Peyer's patch (tissue), 4 donors: ENCODE results near the gene LOXHD1.

Experiments used
- POLR2A ChIP-seq, 2 donors: fragments of 450-650 bp; IDR thresholded peaks; one replicate each; pipeline ENCODE4 v1.5.1; 2017; ENCODE audit warnings: antibody characterized with exemption in 2 of 2, mild to moderate bottlenecking in 2 of 2, moderate library complexity in 2 of 2
- TF ChIP-seq, protein P1 (sequence below), 6 experiments: fragments of 450-650 bp in 4 of 6; fragments of 200-600 bp in 2 of 6; sonication (generic) in 1 of 6; IDR thresholded peaks; one replicate each; pipeline ENCODE4 v1.5.1; 2017 to 2019; ENCODE audit warnings: antibody characterized with exemption in 6 of 6, mild to moderate bottlenecking in 3 of 6, moderate library complexity in 1 of 6

DNA sequence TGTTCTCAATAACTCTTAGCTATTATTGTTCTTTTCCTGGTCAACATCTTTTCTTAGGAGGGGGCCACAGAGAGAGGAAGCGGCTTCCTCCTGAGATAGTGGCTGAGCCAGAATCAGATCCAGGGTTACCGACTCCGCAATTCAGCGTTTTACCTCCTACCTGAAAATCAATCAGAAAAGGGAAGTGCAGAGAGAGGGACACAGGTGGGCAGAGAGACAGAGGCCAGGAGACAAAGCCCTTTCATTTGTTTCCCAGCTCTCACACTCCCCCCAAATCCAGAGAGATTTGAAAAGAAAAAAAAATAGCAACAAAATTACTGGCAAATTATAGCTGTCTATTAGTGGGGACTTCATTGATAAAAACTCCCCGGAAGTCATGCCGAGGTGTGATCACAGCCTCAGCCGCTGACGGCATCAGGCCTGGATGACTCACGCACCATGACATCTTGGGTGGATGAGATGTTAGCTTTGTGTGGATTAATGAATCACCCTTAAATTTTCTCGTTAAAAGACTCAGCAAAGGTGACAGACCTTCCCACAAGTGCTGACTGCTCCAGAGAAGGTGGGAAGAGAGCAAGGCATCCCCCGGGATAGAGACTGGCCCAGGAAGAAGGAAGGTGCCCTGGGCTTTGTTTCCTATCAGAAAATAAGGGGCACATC lies 120.7 kb downstream of the LOXHD1 start:
- TF ChIP-seq, protein P1, sequence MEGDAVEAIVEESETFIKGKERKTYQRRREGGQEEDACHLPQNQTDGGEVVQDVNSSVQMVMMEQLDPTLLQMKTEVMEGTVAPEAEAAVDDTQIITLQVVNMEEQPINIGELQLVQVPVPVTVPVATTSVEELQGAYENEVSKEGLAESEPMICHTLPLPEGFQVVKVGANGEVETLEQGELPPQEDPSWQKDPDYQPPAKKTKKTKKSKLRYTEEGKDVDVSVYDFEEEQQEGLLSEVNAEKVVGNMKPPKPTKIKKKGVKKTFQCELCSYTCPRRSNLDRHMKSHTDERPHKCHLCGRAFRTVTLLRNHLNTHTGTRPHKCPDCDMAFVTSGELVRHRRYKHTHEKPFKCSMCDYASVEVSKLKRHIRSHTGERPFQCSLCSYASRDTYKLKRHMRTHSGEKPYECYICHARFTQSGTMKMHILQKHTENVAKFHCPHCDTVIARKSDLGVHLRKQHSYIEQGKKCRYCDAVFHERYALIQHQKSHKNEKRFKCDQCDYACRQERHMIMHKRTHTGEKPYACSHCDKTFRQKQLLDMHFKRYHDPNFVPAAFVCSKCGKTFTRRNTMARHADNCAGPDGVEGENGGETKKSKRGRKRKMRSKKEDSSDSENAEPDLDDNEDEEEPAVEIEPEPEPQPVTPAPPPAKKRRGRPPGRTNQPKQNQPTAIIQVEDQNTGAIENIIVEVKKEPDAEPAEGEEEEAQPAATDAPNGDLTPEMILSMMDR (IDR thresholded peaks at IDR 0.05), result no peak
- no peak for TF ChIP-seq POLR2A (IDR thresholded peaks at IDR 0.05)
